Skeletal muscle satellite cell (primary cell): ENCODE data around the gene CBFA2T2.
"Not testable (repeated sequence)": the region's sequence is repeated elsewhere in the genome, so short reads cannot be mapped to it uniquely, and the experiment has no call there.

ENCODE experiments used
- H3K27me3 ChIP-seq: 2 replicates; pipeline ENCODE4 v1.7.0; 2013; ENCODE audit warnings: low read length; ENCODE audit not compliant: control insufficient read depth, insufficient read depth
- H3K36me3 ChIP-seq: 2 replicates; pipeline ENCODE4 v1.7.0; 2013; ENCODE audit warnings: mild to moderate bottlenecking, control low read depth, low read length; ENCODE audit not compliant: insufficient read depth
- H3K4me1 ChIP-seq: 2 replicates; pipeline ENCODE4 v1.7.0; 2013; ENCODE audit warnings: low read length; ENCODE audit not compliant: control insufficient read depth, insufficient read depth
- H3K4me2 ChIP-seq: 2 replicates; pipeline ENCODE4 v1.7.0; 2013; ENCODE audit warnings: mild to moderate bottlenecking, low read length
- H3K4me3 ChIP-seq: 2 replicates; pipeline ENCODE4 v1.7.0; 2013; ENCODE audit warnings: low read length
- H3K9ac ChIP-seq: 2 replicates; pipeline ENCODE4 v1.7.0; 2013; ENCODE audit warnings: mild to moderate bottlenecking, low read depth, low read length, moderate library complexity
- H3K9me3 ChIP-seq: replicated peaks from 2 replicates; pipeline ENCODE4 v1.7.0; 2013; ENCODE audit warnings: mild to moderate bottlenecking, control low read depth, low read length

The CBFA2T2 gene

DNA sequence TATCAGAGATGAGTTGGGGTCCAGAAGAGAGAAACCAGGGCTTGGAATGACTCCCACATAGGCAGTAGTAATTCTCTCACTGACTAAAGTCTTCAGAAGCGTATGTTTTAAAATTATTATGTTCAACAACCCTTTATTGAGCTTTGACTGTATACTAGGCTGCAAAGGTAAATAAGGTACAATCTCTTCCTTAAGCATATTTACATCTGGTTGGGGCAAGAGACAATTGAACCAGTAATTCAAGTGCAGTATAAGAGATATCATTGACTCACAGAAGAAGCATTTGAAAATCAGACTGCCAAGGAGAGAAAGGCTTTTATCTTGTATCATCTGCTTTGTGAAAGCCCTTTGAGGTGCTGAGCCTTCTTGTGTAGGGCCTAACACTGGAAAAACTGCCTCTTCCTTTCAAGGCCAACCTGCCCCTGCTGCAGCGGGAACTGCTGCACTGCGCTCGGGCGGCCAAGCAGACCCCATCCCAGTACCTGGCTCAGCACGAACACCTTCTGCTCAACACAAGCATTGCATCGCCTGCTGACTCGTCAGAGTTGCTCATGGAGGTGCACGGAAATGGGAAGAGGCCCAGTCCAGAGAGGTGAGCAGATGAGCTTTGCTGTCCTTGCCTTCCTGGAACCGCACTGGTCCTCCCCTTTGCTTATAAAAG is 132.9 kb downstream of the CBFA2T2 start:
- H3K36me3 ChIP-seq = peaks cover 14% of the 10 kb centered on the region
- no peaks in the 10 kb centered on the region for H3K9me3 ChIP-seq
- no peak overlapping the region for H3K4me3 ChIP-seq
- H3K4me2 ChIP-seq = no peak overlapping the region
- H3K4me1 ChIP-seq = no peaks in the 10 kb centered on the region
- no peaks in the 10 kb centered on the region for H3K27me3 ChIP-seq
- H3K9ac ChIP-seq = no peak overlapping the region

DNA sequence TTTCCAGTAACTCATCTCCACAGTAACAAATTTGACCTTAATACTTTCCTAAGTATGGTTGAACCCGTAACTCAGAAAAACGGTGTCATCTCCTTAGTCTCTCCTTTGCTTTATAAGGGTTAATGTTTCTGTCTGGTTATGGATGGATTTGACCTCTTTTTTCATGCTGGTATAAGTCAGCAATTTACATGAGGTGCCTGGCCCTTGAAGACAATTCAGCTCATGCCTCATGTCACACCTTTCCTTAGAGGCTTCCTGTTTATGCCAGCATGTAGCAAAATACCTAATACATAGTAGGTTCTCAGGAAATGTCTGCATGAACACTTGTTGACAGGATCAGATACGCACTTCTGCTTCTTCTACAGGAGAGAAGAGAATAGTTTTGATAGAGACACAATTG is 134.5 kb downstream of the CBFA2T2 start:
- Histone ChIP-seq H3K4me3 (no peak overlapping the region), H3K36me3 (peaks cover 24% of the 10 kb centered on the region), H3K4me1 (no peaks in the 10 kb centered on the region), H3K9ac (no peak overlapping the region), H3K27me3 (no peaks in the 10 kb centered on the region), H3K4me2 (no peak overlapping the region), H3K9me3 (no peaks in the 10 kb centered on the region)

DNA sequence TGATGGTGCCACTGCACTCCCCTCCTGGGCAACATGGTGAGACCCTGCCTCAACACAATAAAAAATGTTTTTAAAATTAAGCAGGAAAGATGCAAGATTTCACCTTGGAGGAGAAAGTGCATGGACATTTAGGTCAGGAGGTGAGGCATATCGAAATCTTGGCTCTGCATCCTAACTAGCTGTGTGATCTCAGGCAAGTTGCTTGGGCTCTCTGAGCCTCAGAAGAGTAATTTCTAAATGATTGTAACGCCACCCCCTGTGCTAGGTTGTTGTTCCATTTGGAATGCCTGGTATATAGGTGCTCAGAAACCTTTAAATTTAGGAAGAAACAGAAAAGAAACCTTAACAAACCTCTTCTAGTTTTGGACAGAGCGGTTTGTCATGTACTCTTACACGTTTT is 136.3 kb downstream of the CBFA2T2 start:
- H3K9ac ChIP-seq = no peak overlapping the region
- no peaks in the 10 kb centered on the region for H3K4me1 ChIP-seq
- H3K4me3 ChIP-seq = no peak overlapping the region
- peaks cover 34% of the 10 kb centered on the region for H3K36me3 ChIP-seq
- no peak overlapping the region for H3K4me2 ChIP-seq
- H3K9me3 ChIP-seq = no peaks in the 10 kb centered on the region
- H3K27me3 ChIP-seq = no peaks in the 10 kb centered on the region

DNA sequence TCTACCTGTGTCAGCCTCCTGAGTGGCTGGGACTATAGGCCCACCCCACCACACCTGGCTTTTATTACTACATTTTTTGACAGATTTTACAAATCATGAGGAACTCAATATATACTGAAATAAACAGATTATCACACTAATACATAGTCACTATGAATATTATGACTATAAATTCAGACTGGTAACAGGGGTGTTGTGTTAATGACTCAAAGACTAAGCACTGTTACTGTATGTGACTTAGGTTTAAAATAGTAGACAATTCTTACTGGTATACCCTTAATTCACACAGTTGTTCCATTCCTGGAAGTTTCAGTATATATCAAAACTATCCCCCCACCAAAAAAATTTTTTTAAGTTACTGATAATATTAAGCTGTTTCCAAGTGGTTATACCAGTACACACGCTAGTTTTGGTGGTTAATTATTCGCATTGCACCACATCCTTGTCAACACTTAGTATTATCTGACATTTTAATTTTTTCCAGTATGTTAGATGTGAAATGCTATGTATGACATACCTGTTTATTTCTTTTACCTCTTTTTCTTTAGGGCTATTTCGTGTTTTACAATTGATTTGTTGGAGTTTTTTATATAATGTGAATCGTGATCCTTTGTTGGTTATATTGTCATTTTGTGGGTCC is 137.8 kb downstream of the CBFA2T2 start:
- H3K9me3 ChIP-seq = no peaks in the 10 kb centered on the region
- H3K4me1 ChIP-seq = no peaks in the 10 kb centered on the region
- H3K27me3 ChIP-seq = no peaks in the 10 kb centered on the region
- H3K4me2 ChIP-seq = no peak overlapping the region
- no peak overlapping the region for H3K4me3 ChIP-seq
- no peak overlapping the region for H3K9ac ChIP-seq
- H3K36me3 ChIP-seq = peaks cover 32% of the 10 kb centered on the region

DNA sequence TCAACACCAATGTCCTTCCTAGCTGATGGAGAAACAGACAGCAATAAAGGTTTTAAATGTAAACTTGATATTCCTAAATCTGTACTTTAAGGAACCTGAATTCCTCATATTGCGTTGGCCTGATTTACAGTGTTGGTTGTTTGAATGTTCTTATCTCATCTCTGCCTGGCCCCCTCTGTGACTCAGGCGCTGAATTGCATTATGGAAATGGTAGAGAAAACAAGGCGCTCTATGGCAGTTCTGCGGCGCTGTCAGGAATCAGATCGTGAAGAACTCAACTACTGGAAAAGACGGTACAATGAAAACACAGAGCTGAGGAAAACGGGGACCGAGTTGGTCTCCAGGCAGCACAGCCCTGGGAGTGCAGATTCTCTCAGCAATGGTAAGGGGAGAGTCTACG is 139.6 kb downstream of the CBFA2T2 start:
- no peak overlapping the region for H3K9ac ChIP-seq
- H3K9me3 ChIP-seq = no peaks in the 10 kb centered on the region
- no peaks in the 10 kb centered on the region for H3K4me1 ChIP-seq
- H3K36me3 ChIP-seq = peaks cover 27% of the 10 kb centered on the region
- H3K4me2 ChIP-seq = no peak overlapping the region
- H3K4me3 ChIP-seq = no peak overlapping the region
- no peaks in the 10 kb centered on the region for H3K27me3 ChIP-seq

DNA sequence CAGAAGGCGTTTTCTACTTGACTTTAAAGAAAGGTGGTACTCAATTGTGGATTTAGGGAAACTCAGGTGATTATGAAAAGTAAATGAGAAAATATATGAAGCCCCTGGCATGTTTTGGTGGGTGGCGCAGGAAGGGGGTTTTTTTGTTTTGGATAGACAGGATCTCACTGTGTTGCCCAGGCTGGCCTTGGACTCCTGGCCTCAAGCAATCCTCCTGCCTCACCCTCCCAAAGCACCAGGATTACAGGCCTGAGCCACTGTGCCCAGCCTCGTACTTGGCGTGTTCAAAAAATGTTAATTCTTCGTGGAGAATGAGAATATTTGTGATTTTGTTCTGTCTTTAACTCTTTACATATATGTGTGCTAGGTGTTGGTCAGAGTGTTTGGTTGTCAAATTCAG is 140.1 kb downstream of the CBFA2T2 start:
- Histone ChIP-seq H3K4me1 (no peaks in the 10 kb centered on the region), H3K36me3 (peaks cover 27% of the 10 kb centered on the region), H3K9me3 (no peaks in the 10 kb centered on the region), H3K9ac (no peak overlapping the region), H3K27me3 (no peaks in the 10 kb centered on the region), H3K4me2 (no peak overlapping the region), H3K4me3 (no peak overlapping the region)

DNA sequence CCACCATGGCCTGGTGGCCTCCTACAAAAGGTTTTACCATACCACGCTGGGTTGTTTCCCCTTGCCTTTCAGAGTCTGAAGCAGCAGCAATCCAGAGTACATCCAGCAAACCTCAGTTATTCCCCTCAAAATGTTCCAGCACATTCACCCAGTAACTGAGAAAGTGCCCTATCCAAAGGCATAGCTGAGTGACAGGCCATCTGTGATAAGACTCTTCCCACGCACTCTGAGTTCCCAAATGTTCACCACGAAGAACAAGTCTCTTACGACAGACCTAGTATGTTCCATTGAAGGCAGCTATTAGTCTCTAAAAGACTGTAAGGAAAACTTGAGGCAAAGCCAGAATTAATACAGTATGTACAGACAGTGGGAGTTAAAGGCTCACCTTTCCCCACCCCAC is 140.6 kb downstream of the CBFA2T2 start:
- H3K9me3 ChIP-seq = no peaks in the 10 kb centered on the region
- no peak overlapping the region for H3K4me3 ChIP-seq
- H3K4me1 ChIP-seq = no peaks in the 10 kb centered on the region
- H3K27me3 ChIP-seq = no peaks in the 10 kb centered on the region
- no peak overlapping the region for H3K9ac ChIP-seq
- H3K36me3 ChIP-seq = peaks cover 27% of the 10 kb centered on the region
- H3K4me2 ChIP-seq = no peak overlapping the region

DNA sequence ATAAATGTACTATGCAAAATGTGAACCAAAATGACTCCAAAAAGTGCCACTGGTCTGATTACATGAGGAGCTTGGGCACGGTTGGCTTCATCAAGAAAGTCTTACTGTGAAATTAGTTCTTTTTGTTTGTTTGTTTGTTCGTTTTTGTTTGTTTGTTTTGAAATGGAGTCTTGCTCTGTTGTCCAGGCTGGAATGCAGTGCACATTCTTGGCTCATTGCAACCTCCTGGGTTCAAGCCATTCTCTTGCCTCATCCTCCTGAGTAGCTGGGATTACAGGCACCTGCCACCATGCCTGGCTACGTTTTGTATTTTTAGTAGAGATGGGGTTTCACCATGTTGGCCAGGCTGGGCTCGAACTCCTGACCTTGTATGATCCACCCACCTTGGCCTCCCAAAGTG is 142.0 kb downstream of the CBFA2T2 start:
- H3K9ac ChIP-seq, H3K27me3 ChIP-seq, H3K4me1 ChIP-seq, H3K9me3 ChIP-seq, H3K4me2 ChIP-seq, H3K4me3 ChIP-seq: not testable (repeated sequence)
- peaks cover 29% of the 10 kb centered on the region for H3K36me3 ChIP-seq

DNA sequence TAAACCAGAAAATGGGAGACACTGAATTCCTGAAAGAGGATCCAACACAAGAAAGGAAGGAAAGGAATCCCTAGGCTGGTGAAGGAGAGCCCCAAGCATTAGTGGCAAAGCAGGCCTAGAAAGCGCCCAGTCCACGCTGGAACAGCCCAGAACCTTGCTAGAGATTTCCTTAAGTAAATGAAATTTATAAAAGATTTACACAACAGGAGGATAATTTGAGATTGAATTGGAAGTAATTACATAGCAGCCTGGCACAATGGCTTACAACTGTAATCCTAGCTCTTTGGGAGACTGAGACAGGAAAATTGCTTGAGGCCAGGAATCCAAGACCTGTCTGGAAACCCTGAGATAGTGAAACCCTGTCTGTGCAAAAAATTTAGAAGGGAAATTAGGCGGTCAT is 145.4 kb downstream of the CBFA2T2 start:
- Histone ChIP-seq H3K9ac (no peak overlapping the region), H3K36me3 (peaks cover 26% of the 10 kb centered on the region), H3K9me3 (no peaks in the 10 kb centered on the region), H3K27me3 (no peaks in the 10 kb centered on the region), H3K4me2 (no peak overlapping the region), H3K4me1 (no peaks in the 10 kb centered on the region), H3K4me3 (no peak overlapping the region)

DNA sequence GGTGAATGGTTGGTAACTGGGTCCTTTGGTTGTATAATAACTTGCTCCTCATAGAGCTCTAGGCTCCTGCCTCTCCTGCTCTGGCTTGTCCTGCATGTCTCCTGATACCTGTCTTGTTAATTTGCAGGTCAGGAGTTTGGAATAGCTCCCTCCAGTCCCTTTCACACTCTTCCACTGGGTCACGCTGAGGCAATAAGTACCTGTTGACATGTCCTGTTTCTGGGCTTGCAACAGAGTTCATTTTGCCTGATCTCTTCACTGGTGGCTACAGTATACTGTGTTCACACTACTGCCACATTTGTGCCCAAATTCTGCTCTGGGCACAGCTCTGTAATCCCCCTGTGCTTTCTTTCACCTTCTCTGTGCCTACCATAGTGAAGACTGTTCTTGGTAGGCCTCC is 146.9 kb downstream of the CBFA2T2 start:
- H3K4me1 ChIP-seq = no peaks in the 10 kb centered on the region
- no peak overlapping the region for H3K4me3 ChIP-seq
- H3K4me2 ChIP-seq = no peak overlapping the region
- H3K9ac ChIP-seq = no peak overlapping the region
- H3K9me3 ChIP-seq = no peaks in the 10 kb centered on the region
- no peaks in the 10 kb centered on the region for H3K27me3 ChIP-seq
- H3K36me3 ChIP-seq = peaks cover 31% of the 10 kb centered on the region

DNA sequence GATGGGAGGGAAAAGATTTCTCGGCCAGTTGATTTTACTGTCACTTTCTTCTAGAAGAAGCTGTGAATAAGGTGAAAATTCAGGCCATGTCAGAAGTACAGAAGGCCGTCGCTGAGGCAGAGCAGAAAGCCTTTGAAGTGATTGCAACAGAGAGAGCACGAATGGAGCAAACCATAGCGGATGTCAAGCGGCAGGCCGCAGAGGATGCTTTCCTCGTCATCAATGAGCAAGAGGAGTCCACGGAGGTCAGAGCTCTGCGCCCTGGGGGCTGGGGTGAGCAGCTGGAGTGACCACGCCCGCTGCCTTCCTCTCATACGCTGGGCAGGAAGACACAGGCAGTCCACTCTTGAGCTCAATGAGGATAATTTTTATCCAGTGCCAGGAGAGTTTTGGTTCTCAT is 150.4 kb downstream of the CBFA2T2 start:
- Histone ChIP-seq H3K4me2 (no peak overlapping the region), H3K36me3 (peaks cover 43% of the 10 kb centered on the region), H3K4me1 (no peaks in the 10 kb centered on the region), H3K9ac (no peak overlapping the region), H3K27me3 (peaks cover under 1% of the 10 kb centered on the region), H3K4me3 (no peak overlapping the region), H3K9me3 (no peaks in the 10 kb centered on the region)
